ENCODE data around the gene SHISA4. TPM values are rescaled to one million over a fixed set of nuclear protein-coding genes. Genes with fewer than 3 reads are reported as not detected.
A peak's percentile ranks its signal among the peaks of the same experiment; 100 is the strongest.

SHISA4 gene
- total RNA-seq, 3 donors from 2014 or later (not counting 1 experiment from before 2014, with no cell fraction given), result 0.54 to 2.0 TPM; not detected in 1

DNA sequence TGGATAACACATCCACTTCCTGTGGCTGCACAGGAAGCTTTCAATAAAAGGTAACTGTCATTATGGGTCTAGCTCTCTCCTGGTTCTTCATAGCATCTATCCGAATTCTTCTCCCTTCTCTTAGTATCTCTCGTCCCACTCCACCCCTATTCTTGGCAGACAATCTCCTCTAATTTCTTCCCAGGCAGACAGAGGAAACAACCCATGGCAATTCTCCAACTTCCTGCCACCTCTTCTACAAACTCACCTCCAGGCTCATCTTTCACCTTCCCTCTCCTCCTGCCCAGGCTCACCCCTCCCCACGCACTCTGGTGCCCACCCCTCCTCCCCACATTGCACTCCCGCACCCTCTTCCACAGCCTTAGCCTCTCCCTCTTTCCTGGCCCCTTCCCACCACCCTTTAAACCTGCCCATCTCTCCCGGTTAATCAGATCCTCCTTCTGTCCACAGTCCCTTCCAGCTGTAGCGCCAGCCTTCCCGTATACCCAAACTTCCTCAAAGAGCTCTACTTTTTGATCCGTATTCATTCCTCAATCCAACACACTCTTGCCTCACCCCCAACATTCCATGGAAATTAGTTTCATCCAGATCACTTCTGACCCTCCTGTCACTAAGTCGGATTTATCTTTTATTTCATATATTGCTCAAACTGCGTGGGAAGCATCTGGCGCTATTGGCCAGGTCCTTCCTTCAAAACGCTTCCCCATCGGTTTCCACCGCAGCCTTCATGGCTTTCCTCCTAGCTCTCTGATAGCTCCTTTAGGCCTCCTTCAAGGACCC, 25.9 kb downstream of the SHISA4 start:
- no peaks in the 10 kb centered on the region for H3K4me1 Mint-ChIP-seq
- no peak for ATAC-seq

DNA sequence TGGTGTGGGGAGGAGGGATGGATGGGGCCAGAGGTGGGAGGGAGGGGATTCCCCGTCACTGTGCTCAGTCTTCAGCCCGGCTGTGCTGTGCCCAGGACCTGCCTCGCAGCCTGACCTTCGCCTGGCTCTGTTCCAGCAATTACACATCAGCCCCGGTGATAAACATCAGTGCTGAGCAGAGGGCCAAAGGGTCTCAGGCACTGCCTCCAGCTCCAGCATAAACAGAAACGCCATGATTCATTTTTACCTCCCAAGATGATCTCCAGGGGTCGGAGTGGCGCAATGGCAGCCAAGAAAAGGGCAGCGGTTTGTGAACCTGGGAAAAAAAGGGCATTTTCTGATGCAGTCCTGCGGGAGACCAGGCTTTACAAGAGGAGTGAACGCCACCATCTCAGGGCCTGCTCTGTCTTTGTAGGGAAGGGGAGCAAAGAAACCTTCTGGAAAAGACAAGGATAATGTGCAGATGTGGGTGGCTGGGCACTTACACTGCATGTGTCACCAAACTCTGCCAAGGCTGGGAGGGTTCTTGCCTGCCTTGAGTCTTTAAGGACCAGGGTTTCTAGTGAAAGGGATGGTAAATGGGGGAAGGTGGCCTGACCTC, 28.1 kb downstream of the SHISA4 start:
- no peak overlapping the region for H3K4me3 Mint-ChIP-seq
- no peaks in the 10 kb centered on the region for H3K4me1 ChIP-seq (ENCODE audit: control insufficient read depth, insufficient read depth, low read length)
- H3K27ac ChIP-seq (ENCODE audit: low read length), result no peak overlapping the region
- H3K9me3 Mint-ChIP-seq, result no peaks in the 10 kb centered on the region
- TF ChIP-seq, protein P1, sequence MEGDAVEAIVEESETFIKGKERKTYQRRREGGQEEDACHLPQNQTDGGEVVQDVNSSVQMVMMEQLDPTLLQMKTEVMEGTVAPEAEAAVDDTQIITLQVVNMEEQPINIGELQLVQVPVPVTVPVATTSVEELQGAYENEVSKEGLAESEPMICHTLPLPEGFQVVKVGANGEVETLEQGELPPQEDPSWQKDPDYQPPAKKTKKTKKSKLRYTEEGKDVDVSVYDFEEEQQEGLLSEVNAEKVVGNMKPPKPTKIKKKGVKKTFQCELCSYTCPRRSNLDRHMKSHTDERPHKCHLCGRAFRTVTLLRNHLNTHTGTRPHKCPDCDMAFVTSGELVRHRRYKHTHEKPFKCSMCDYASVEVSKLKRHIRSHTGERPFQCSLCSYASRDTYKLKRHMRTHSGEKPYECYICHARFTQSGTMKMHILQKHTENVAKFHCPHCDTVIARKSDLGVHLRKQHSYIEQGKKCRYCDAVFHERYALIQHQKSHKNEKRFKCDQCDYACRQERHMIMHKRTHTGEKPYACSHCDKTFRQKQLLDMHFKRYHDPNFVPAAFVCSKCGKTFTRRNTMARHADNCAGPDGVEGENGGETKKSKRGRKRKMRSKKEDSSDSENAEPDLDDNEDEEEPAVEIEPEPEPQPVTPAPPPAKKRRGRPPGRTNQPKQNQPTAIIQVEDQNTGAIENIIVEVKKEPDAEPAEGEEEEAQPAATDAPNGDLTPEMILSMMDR (IDR thresholded peaks at IDR 0.05), result no peak
- H3K36me3 ChIP-seq (ENCODE audit: control insufficient read depth, insufficient read depth, low read length), result no peaks in the 10 kb centered on the region
- peaks cover 0 to 16% of the 10 kb centered on the region in 2 donors for H3K27me3 Mint-ChIP-seq (ENCODE audit: low read depth in 2 of 2)
- H3K27ac Mint-ChIP-seq, result no peak overlapping the region
- intact Hi-C loops (cut with micrococcal nuclease), result no loop called here
- no peaks in the 10 kb centered on the region for H3K27me3 ChIP-seq (ENCODE audit: control insufficient read depth, insufficient read depth, low read length)
- ATAC-seq, result peak in 2 of 3 donors; percentile 38 to 50
- no peak for DNase-seq
- H3K4me1 Mint-ChIP-seq, result no peaks in the 10 kb centered on the region
- H3K36me3 Mint-ChIP-seq, result no peaks in the 10 kb centered on the region
- 50% methylated on average over 11 of the region's 11 CpGs for WGBS (ENCODE audit: insufficient coverage)
- no peaks in the 10 kb centered on the region for H3K9me3 ChIP-seq (ENCODE audit: control insufficient read depth, insufficient read depth, low read length)
- no peak overlapping the region for H3K4me3 ChIP-seq (ENCODE audit: low read length)

More for the DNA sequence above, 25.9 kb downstream of the SHISA4 start:
- H3K9me3 ChIP-seq (ENCODE audit: control insufficient read depth, insufficient read depth, low read length), result no peaks in the 10 kb centered on the region
- no peaks in the 10 kb centered on the region for H3K36me3 ChIP-seq (ENCODE audit: control insufficient read depth, insufficient read depth, low read length)
- no peak overlapping the region for H3K4me3 ChIP-seq (ENCODE audit: low read length)
- TF ChIP-seq, protein P1 (IDR thresholded peaks at IDR 0.05), result no peak
- no peaks in the 10 kb centered on the region for H3K27me3 ChIP-seq (ENCODE audit: control insufficient read depth, insufficient read depth, low read length)
- no peak overlapping the region for H3K27ac Mint-ChIP-seq
- H3K4me3 Mint-ChIP-seq, result no peak overlapping the region
- H3K4me1 ChIP-seq (ENCODE audit: control insufficient read depth, insufficient read depth, low read length), result no peaks in the 10 kb centered on the region
- no peaks in the 10 kb centered on the region for H3K9me3 Mint-ChIP-seq
- H3K27ac ChIP-seq (ENCODE audit: low read length), result no peak overlapping the region
- H3K27me3 Mint-ChIP-seq (ENCODE audit: low read depth in 2 of 2), result peaks cover 0 to 10% of the 10 kb centered on the region in 2 donors
- intact Hi-C loops (cut with micrococcal nuclease), result no loop called here
- H3K36me3 Mint-ChIP-seq, result no peaks in the 10 kb centered on the region
- DNase-seq, result no peak
- WGBS (ENCODE audit: insufficient coverage), result 88% methylated on average over 14 of the region's 14 CpGs

DNA sequence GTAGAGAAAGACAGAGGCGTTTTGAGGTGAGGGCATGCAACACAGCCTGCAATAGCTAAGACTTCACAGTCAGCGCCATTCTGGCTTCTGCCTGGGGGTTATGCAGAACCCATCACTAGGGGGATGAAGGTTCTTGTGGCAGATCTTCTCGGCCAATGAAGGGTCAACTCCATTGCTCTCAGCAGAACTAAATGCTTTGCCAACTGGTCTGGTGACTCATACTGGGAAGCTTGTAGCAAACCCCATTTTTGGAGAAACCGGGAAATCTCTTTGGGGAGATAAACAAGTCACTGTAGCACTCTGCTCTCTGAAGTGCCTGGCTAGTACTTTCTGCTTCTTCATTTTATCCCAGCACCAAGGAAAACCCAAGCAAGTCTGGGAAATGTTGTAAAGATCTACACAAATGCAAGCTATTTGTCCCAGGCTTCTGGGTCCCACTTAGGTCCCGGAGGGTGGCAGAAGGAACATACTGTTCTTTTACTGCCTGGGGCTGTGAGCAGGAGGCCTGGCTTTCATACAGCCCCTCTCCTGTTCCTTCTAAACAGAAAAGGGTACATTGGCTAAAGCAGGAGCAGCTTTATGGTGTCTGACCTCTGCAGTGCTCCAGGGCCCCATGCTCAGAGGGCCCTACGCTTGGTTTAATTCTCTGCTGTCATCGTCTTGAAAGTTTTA, 28.8 kb downstream of the SHISA4 start:
- H3K27me3 Mint-ChIP-seq (ENCODE audit: low read depth in 2 of 2), result peaks cover 6 to 19% of the 10 kb centered on the region in 2 donors
- intact Hi-C loops (cut with micrococcal nuclease), result no loop called here

More for the DNA sequence above, 28.8 kb downstream of the SHISA4 start:
- Histone ChIP-seq H3K9me3 (ENCODE audit: control insufficient read depth, insufficient read depth, low read length) (no peaks in the 10 kb centered on the region), H3K27me3 (ENCODE audit: control insufficient read depth, insufficient read depth, low read length) (no peaks in the 10 kb centered on the region), H3K4me1 (ENCODE audit: control insufficient read depth, insufficient read depth, low read length) (no peaks in the 10 kb centered on the region), H3K4me3 (ENCODE audit: low read length) (no peak overlapping the region), H3K36me3 (ENCODE audit: control insufficient read depth, insufficient read depth, low read length) (no peaks in the 10 kb centered on the region), H3K27ac (ENCODE audit: low read length) (no peak overlapping the region)
- no peaks in the 10 kb centered on the region for H3K4me1 Mint-ChIP-seq
- 88% methylated on average over 7 of the region's 7 CpGs for WGBS (ENCODE audit: insufficient coverage)
- TF ChIP-seq, protein P1 (IDR thresholded peaks at IDR 0.05), result no peak
- no peak overlapping the region for H3K4me3 Mint-ChIP-seq
- no peaks in the 10 kb centered on the region for H3K9me3 Mint-ChIP-seq
- H3K36me3 Mint-ChIP-seq, result no peaks in the 10 kb centered on the region
- ATAC-seq (no peak), DNase-seq (no peak)
- no peak overlapping the region for H3K27ac Mint-ChIP-seq

All from natural killer cell (primary cell).